ENCODE results near the gene OLFM1. TPM values are rescaled to one million over a fixed set of nuclear protein-coding genes. Genes with fewer than 3 reads are reported as not detected.

The OLFM1 gene
- total and polyA plus RNA-seq, 4 donors = 7.6 to 24.8 (median 15.8) TPM

DNA sequence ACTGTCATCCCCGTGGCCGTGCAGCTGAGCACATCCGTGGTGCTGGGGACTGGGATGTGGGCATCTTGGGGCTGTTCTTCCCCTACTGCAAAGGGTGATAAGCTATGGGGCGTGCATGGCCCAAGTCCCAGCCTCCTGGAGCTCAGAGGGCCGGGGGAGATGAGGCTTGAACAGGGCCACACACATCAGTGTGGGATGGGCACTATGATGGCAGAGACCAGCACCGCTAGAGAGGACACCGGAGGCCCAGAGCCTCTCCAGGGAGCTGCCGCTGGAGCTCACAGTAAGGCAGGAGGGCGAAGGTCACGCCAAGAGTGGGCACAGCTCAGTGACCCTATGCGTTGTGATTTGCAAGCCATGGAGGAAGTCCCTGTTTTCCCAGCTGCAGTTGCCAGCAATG, 63.5 kb downstream of the OLFM1 start:
- ATAC-seq (ENCODE audit: insufficient read depth, low FRiP score) = no peak
- TF ChIP-seq, protein P1, sequence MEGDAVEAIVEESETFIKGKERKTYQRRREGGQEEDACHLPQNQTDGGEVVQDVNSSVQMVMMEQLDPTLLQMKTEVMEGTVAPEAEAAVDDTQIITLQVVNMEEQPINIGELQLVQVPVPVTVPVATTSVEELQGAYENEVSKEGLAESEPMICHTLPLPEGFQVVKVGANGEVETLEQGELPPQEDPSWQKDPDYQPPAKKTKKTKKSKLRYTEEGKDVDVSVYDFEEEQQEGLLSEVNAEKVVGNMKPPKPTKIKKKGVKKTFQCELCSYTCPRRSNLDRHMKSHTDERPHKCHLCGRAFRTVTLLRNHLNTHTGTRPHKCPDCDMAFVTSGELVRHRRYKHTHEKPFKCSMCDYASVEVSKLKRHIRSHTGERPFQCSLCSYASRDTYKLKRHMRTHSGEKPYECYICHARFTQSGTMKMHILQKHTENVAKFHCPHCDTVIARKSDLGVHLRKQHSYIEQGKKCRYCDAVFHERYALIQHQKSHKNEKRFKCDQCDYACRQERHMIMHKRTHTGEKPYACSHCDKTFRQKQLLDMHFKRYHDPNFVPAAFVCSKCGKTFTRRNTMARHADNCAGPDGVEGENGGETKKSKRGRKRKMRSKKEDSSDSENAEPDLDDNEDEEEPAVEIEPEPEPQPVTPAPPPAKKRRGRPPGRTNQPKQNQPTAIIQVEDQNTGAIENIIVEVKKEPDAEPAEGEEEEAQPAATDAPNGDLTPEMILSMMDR (IDR thresholded peaks at IDR 0.05; ENCODE audit: control extremely low read depth, extremely low read depth) = no peak
- Histone ChIP-seq H3K4me3 (no peak overlapping the region), H3K9ac (ENCODE audit: insufficient read depth in 1 of 2, low read length in 2 of 2) (no peak overlapping the region), H3K36me3 (ENCODE audit: control insufficient read depth in 4 of 4, insufficient read depth in 4 of 4, low read length in 4 of 4) (no peaks in the 10 kb centered on the region), H3K27ac (ENCODE audit: low read depth in 1 of 2, low read length in 1 of 2) (no peak overlapping the region), H3K27me3 (ENCODE audit: control insufficient read depth in 3 of 3, insufficient read depth in 3 of 3, low read length in 2 of 3) (peaks cover 2 to 9% (median 4%) of the 10 kb centered on the region in 3 donors), H3K9me3 (ENCODE audit: control insufficient read depth in 4 of 4, insufficient read depth in 3 of 4, low read length in 3 of 4) (peaks cover 0 to 13% (median 0%) of the 10 kb centered on the region in 4 donors), H3K4me1 (ENCODE audit: control insufficient read depth in 5 of 5, insufficient read depth in 5 of 5, low read length in 5 of 5) (no peaks in the 10 kb centered on the region)
- no peak for DNase-seq
- 86 to 87% methylated on average over 11 of the region's 11 CpGs for WGBS, 2 donors

DNA sequence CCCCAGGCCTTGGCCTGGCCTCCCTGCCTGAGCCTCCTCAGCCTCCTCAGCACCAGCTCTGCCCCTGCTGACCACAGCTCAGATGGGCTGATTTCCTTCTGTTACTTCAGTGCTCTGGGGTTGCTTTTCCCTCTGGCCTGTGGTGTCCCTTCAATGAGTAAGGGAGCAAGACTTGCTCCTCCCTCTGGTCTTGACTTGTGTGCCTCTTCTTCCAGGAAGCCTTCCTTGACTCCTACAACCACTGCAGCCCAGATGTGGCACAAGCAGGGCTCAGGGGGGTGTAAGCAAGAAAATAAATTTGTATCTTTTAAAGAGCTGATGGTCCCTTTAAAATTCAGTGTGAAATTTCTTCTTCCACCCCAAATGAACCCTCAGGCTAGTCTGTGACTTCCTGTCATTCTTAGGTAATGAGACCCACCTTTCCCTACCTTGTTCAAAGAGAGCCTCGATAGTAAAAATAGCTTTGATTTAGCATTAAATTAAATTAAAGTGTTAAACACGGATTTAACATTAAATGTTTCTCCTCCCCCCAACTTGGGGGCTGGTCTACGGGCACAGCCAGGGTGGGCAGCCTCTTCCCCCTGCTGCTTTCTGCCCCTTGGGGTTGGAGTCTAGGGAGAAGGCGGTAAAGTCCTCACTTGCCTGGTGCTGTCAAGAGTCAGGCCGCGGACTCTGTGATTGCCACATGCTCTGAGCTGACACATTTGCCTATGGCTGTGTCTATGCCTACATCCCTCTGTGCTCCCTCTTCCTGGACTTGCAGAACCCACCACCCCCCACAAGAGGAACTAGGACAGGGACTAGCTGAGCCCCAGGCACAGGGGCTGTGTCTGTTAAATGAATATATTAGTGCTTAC, 64.5 kb downstream of the OLFM1 start:
- Histone ChIP-seq H3K4me1 (ENCODE audit: control insufficient read depth in 5 of 5, insufficient read depth in 5 of 5, low read length in 5 of 5) (no peaks in the 10 kb centered on the region), H3K36me3 (ENCODE audit: control insufficient read depth in 4 of 4, insufficient read depth in 4 of 4, low read length in 4 of 4) (no peaks in the 10 kb centered on the region), H3K4me3 (no peak overlapping the region), H3K9me3 (ENCODE audit: control insufficient read depth in 4 of 4, insufficient read depth in 3 of 4, low read length in 3 of 4) (peaks cover 0 to 13% (median 0%) of the 10 kb centered on the region in 4 donors), H3K27me3 (ENCODE audit: control insufficient read depth in 3 of 3, insufficient read depth in 3 of 3, low read length in 2 of 3) (peaks cover 2 to 9% (median 4%) of the 10 kb centered on the region in 3 donors), H3K27ac (ENCODE audit: low read depth in 1 of 2, low read length in 1 of 2) (no peak overlapping the region), H3K9ac (ENCODE audit: insufficient read depth in 1 of 2, low read length in 2 of 2) (no peak overlapping the region)
- WGBS, 2 donors = 74% methylated on average over 6 of the region's 6 CpGs
- ATAC-seq (ENCODE audit: insufficient read depth, low FRiP score) (no peak), DNase-seq (no peak)
- TF ChIP-seq, protein P1 (IDR thresholded peaks at IDR 0.05; ENCODE audit: control extremely low read depth, extremely low read depth) = no peak

DNA sequence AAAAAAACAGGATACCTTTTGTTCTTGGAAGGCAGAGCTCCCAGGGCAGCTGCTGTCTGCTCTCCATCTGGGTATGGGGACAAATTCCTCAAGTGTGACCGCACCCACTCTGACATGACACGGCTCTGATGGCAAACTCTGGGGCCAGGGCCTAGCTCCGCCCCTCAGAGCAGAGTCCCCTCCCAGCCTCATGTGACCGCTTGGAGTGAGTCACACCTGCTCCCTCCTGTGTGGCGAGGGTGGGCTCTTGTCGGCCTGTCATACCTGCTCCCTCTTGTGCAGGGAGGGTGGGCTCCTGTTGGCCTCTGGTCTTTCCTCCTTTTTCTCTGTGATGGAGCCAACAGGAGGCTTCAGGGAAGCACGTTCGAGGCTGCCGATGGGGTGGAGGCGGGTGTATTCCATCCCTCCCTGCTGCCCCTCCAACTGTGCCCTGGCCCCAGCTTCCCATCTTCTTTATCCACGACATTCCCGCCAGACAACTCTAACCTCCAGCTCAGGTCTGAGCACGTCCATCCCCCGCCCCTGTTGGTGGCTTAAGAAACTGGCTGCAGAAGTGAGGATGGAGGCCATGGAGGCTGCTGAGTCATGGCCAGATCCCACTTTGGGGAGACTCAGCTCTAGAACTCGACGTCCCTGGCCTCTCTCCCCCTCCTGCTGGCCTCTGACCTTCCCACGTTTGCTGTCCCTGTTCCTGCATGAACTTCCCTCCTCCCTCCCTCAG, 65.3 kb downstream of the OLFM1 start:
- no peak for ATAC-seq (ENCODE audit: insufficient read depth, low FRiP score)
- WGBS, 2 donors = 43 to 52% methylated on average over 17 of the region's 17 CpGs

More for the DNA sequence above, 65.3 kb downstream of the OLFM1 start:
- TF ChIP-seq, protein P1 (IDR thresholded peaks at IDR 0.05; ENCODE audit: control extremely low read depth, extremely low read depth) = no peak
- H3K9me3 ChIP-seq (ENCODE audit: control insufficient read depth in 4 of 4, insufficient read depth in 3 of 4, low read length in 3 of 4) = peaks cover 0 to 13% (median 0%) of the 10 kb centered on the region in 4 donors
- no peak overlapping the region for H3K9ac ChIP-seq (ENCODE audit: insufficient read depth in 1 of 2, low read length in 2 of 2)
- H3K27ac ChIP-seq (ENCODE audit: low read depth in 1 of 2, low read length in 1 of 2) = no peak overlapping the region
- no peaks in the 10 kb centered on the region for H3K36me3 ChIP-seq (ENCODE audit: control insufficient read depth in 4 of 4, insufficient read depth in 4 of 4, low read length in 4 of 4)
- DNase-seq = no peak
- peaks cover 2 to 9% (median 3%) of the 10 kb centered on the region in 3 donors for H3K27me3 ChIP-seq (ENCODE audit: control insufficient read depth in 3 of 3, insufficient read depth in 3 of 3, low read length in 2 of 3)
- no peaks in the 10 kb centered on the region for H3K4me1 ChIP-seq (ENCODE audit: control insufficient read depth in 5 of 5, insufficient read depth in 5 of 5, low read length in 5 of 5)
- no peak overlapping the region for H3K4me3 ChIP-seq
